ENCODE data around the gene RDX.

The RDX gene

DNA sequence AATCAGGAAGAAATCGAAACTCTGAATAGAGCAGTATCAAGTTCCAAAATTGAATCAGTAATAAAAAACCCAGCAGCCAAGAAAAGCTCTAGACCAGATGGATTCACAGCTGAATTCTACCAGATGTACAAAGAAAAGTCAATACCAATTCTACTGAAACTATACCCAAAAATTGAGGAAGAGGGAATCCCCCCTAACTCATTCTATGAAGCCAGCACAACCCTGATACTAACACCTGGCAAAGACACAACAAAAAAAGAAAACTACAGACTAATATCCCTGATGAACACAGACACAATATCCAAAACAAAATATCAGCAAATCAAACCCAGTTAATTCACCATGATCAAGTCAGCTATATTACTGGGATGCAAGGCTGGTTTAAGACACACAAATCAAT lies 105.5 kb downstream of the RDX start:
- TF ChIP-seq, protein P1, sequence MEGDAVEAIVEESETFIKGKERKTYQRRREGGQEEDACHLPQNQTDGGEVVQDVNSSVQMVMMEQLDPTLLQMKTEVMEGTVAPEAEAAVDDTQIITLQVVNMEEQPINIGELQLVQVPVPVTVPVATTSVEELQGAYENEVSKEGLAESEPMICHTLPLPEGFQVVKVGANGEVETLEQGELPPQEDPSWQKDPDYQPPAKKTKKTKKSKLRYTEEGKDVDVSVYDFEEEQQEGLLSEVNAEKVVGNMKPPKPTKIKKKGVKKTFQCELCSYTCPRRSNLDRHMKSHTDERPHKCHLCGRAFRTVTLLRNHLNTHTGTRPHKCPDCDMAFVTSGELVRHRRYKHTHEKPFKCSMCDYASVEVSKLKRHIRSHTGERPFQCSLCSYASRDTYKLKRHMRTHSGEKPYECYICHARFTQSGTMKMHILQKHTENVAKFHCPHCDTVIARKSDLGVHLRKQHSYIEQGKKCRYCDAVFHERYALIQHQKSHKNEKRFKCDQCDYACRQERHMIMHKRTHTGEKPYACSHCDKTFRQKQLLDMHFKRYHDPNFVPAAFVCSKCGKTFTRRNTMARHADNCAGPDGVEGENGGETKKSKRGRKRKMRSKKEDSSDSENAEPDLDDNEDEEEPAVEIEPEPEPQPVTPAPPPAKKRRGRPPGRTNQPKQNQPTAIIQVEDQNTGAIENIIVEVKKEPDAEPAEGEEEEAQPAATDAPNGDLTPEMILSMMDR (IDR thresholded peaks at IDR 0.05; ENCODE audit: low read depth, low read length), result no peak
- no peaks in the 10 kb centered on the region for H3K9me3 ChIP-seq (ENCODE audit: severe bottlenecking)
- H3K27me3 ChIP-seq (ENCODE audit: insufficient read depth, low read depth, severe bottlenecking), result no peaks in the 10 kb centered on the region
- no peak overlapping the region for H3K27ac ChIP-seq
- H3K36me3 ChIP-seq, result no peaks in the 10 kb centered on the region
- DNase-seq, result no peak
- H3K4me3 ChIP-seq (ENCODE audit: low read depth, low read length), result no peak overlapping the region

DNA sequence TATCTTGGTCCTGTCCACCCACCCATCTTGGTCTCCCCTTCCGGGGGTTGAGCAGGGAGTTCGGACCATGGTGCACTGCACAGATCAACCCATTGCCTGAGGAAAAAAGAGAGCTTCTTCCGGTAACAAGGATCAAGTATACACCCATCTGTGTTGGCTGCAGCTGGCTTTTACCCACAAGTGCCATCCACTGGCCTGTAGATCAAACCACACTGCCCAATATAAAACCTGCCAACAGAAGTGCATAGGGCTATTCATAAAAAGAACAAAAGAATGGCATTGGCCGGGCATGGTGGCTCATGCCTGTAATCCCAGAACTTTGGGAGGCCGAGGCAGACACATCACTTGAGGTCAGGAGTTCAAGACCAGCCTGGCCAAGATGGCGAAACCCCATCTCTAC lies 108.7 kb downstream of the RDX start:
- no peaks in the 10 kb centered on the region for H3K9me3 ChIP-seq (ENCODE audit: severe bottlenecking)
- H3K4me3 ChIP-seq (ENCODE audit: low read depth, low read length), result no peak overlapping the region
- DNase-seq, result no peak
- no peaks in the 10 kb centered on the region for H3K36me3 ChIP-seq
- TF ChIP-seq, protein P1 (IDR thresholded peaks at IDR 0.05; ENCODE audit: low read depth, low read length), result no peak
- H3K27me3 ChIP-seq (ENCODE audit: insufficient read depth, low read depth, severe bottlenecking), result no peaks in the 10 kb centered on the region
- no peak overlapping the region for H3K27ac ChIP-seq

DNA sequence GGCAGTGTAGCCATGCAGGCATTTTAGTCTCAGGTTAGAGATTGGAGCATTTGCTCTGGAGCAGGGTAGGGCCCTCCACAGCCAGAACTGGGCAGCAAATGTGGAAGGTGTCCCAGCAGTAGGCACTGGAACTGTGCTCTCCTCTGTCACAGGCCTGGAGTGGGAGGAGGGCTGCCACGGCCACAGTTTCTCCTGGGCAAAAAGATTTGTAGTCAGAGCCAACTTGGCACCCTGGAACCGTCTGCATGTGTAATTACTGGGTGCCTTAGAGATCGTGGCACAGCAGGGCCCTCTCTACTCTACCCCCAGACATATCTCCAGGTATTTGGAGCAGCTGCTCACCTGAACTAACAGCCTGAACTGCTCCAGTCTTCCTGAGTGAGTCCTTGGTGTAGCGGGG lies 109.5 kb downstream of the RDX start:
- DNase-seq, result no peak
- Histone ChIP-seq H3K27ac (no peak overlapping the region), H3K9me3 (ENCODE audit: severe bottlenecking) (no peaks in the 10 kb centered on the region), H3K36me3 (no peaks in the 10 kb centered on the region), H3K4me3 (ENCODE audit: low read depth, low read length) (no peak overlapping the region), H3K27me3 (ENCODE audit: insufficient read depth, low read depth, severe bottlenecking) (no peaks in the 10 kb centered on the region)
- TF ChIP-seq, protein P1 (IDR thresholded peaks at IDR 0.05; ENCODE audit: low read depth, low read length), result no peak

DNA sequence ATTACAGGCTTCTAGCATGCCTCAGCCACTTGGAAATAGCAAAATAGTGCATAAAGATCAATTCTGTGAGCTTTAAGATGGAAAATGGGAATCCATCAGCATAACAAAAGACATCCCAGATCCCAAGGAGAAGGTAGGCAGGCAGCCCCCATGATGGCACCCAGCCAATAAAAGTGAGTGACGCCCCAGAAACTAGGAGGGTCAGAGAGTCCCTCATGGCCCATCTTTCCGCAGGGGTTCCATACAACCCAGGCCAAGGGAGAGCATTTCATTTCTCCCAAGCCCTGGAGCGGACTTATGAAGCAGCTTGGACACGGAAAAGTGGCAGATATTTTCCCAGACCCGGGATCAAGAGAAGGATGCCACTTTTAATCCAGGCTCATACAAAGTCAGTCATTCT lies 110.0 kb downstream of the RDX start:
- Histone ChIP-seq H3K27ac (no peak overlapping the region), H3K4me3 (ENCODE audit: low read depth, low read length) (no peak overlapping the region), H3K9me3 (ENCODE audit: severe bottlenecking) (no peaks in the 10 kb centered on the region), H3K27me3 (ENCODE audit: insufficient read depth, low read depth, severe bottlenecking) (no peaks in the 10 kb centered on the region), H3K36me3 (no peaks in the 10 kb centered on the region)
- TF ChIP-seq, protein P1 (IDR thresholded peaks at IDR 0.05; ENCODE audit: low read depth, low read length), result no peak
- no peak for DNase-seq

DNA sequence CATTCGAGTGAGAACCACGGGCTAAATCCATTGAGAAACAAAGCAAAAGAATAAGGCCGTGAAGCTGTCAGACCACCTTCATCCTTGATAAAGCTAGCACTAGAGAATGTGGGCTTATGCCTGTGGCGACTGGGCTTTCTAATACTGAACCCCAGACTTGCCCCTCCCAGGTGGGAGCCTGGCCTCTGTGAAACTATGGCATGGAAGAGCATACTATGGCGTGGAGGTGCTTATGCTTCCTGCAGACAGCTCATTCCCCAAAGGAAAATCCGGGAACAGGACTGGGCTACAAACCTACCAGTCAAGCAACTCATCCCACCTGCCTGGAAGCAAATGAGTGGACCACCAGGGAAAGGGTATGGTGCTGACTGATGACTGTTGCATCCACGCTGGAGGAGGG lies 110.8 kb downstream of the RDX start:
- H3K9me3 ChIP-seq (ENCODE audit: severe bottlenecking), result no peaks in the 10 kb centered on the region
- no peak overlapping the region for H3K4me3 ChIP-seq (ENCODE audit: low read depth, low read length)
- no peaks in the 10 kb centered on the region for H3K27me3 ChIP-seq (ENCODE audit: insufficient read depth, low read depth, severe bottlenecking)
- no peak for DNase-seq
- TF ChIP-seq, protein P1 (IDR thresholded peaks at IDR 0.05; ENCODE audit: low read depth, low read length), result no peak
- no peaks in the 10 kb centered on the region for H3K36me3 ChIP-seq
- H3K27ac ChIP-seq, result no peak overlapping the region

DNA sequence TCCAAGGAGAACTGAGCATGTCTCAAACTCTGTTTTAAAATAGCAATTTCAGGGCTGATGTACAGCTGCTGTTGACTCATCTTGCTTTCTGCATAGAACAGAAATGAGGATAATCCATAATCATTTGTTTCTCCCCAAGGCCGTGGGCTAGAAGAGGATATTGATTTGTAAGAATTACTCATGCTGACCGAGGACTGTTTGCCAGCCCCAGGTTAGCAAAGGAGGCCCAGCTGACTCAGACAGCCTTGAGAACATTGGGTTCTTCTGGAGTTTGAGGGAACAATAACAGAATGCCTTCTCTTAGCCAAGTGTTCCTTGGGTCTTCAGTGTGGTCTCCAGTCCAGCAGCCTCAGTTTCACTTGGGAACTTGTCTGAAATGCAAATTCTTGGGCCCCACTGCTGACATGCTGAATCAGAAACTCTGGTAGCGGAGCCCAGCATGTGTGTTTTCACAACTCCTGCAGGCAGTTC lies 111.3 kb downstream of the RDX start:
- DNase-seq, result no peak
- Histone ChIP-seq H3K36me3 (no peaks in the 10 kb centered on the region), H3K9me3 (ENCODE audit: severe bottlenecking) (no peaks in the 10 kb centered on the region), H3K4me3 (ENCODE audit: low read depth, low read length) (no peak overlapping the region), H3K27me3 (ENCODE audit: insufficient read depth, low read depth, severe bottlenecking) (no peaks in the 10 kb centered on the region), H3K27ac (no peak overlapping the region)
- TF ChIP-seq, protein P1 (IDR thresholded peaks at IDR 0.05; ENCODE audit: low read depth, low read length), result no peak
